Hippocampal formation (tissue), 2 donors: ENCODE results near the gene S100A12.
"Not testable (repeated sequence)": the region's sequence is repeated elsewhere in the genome, so short reads cannot be mapped to it uniquely, and the experiment has no call there.

Source experiments
- DNase-seq, 2 donors: peaks; one replicate each; lab custom pipeline; 2025; lab: John Stamatoyannopoulos, UW

Gene S100A12

GRCh38 chr1:153375511-153375910 lies at the start of gene S100A12:
Gene S100A12, minus strand, starts transcription at chr1:153375621. Its CDS starts 1,029 bp downstream, at chr1:153374592.
- no peak for DNase-seq

- DNase-seq: peak in 1 of 2 donors; percentile 6
Measured at GRCh38 chr1:153422450-153423068, 47.1 kb upstream of the S100A12 start.

- DNase-seq: no peak
Measured at GRCh38 chr1:153420306-153420705, 44.9 kb upstream of the S100A12 start.

- DNase-seq: not testable (repeated sequence)
Measured at GRCh38 chr1:153419436-153419793, 44.0 kb upstream of the S100A12 start.

- not testable (repeated sequence) for DNase-seq
Measured at GRCh38 chr1:153418758-153419435, 43.5 kb upstream of the S100A12 start.

GRCh38 chr1:153417136-153417888 lies 41.9 kb upstream of the S100A12 start:
- no peak for DNase-seq

GRCh38 chr1:153415850-153416570 lies 40.6 kb upstream of the S100A12 start, which contains the start of gene S100A7A:
Gene S100A7A, plus strand, starts transcription at chr1:153416520. Its CDS starts 1,563 bp downstream, at chr1:153418083.
- no peak for DNase-seq

GRCh38 chr1:153413961-153414360 lies 38.5 kb upstream of the S100A12 start:
- not testable (repeated sequence) for DNase-seq

GRCh38 chr1:153407274-153407673 lies 31.9 kb upstream of the S100A12 start:
- DNase-seq: not testable (repeated sequence)

- DNase-seq: not testable (repeated sequence)
Measured at GRCh38 chr1:153405825-153406599, 30.6 kb upstream of the S100A12 start.

GRCh38 chr1:153404768-153405167 lies 29.3 kb upstream of the S100A12 start:
- no peak for DNase-seq

- DNase-seq: no peak
Measured at GRCh38 chr1:153404086-153404635, 28.7 kb upstream of the S100A12 start.

- DNase-seq: no peak
Measured at GRCh38 chr1:153403421-153404085, 28.1 kb upstream of the S100A12 start.

- no peak for DNase-seq
Measured at GRCh38 chr1:153402226-153402625, 26.8 kb upstream of the S100A12 start.

- DNase-seq: no peak
Measured at GRCh38 chr1:153401461-153401860, 26.0 kb upstream of the S100A12 start.

- no peak for DNase-seq
Measured at GRCh38 chr1:153400244-153400643, 24.8 kb upstream of the S100A12 start.

- no peak for DNase-seq
Measured at GRCh38 chr1:153399401-153400055, 24.1 kb upstream of the S100A12 start.

- DNase-seq: no peak
Measured at GRCh38 chr1:153397924-153398651, 22.7 kb upstream of the S100A12 start.
